ENCODE measurements around the gene LOX. TPM values are rescaled to one million over a fixed set of nuclear protein-coding genes. Genes with fewer than 3 reads are reported as not detected.

The LOX gene
- total RNA-seq, 1 experiment from 2014 or later = 0.79 TPM

DNA sequence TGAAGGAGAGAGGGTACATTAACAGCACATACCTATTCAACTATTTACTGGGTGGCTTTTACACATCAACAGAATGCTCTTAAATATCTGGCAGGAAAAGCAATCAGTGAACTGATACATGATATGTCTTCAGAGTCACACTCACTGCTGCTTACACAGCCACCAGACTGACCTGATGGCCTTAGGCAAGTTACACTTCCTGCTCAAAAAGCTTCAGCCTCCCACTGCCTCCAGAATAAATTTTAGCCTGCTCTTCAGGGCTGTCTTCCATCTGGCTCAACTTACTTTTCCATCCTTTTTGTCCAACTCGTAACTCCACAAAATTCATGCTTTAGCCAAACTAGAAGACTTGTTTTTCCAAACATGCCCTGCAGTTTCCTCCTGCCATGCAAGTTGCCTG, 10.7 kb downstream of the LOX start:
- Mint-ChIP-seq H3K36me3 (ENCODE audit: insufficient read depth in 1 of 3, low read depth in 3 of 3) (no peaks in the 10 kb centered on the region), H3K9me3 (no peaks in the 10 kb centered on the region), H3K4me3 (no peak overlapping the region), H3K27ac (peak overlapping the region in 1 of 3 experiments; percentile 65; a peak in 3 of 7 replicates), H3K4me1 (peaks cover 4 to 6% of the 10 kb centered on the region in 2 experiments; a peak in 2 of 4 replicates), H3K27me3 (ENCODE audit: low read depth) (no peaks in the 10 kb centered on the region)
- Histone ChIP-seq H2BK20ac (ENCODE audit: low read depth, low read length, poor library complexity, severe bottlenecking) (no peak overlapping the region), H3K9ac (ENCODE audit: extremely low read depth, insufficient read length, low read length) (no peak overlapping the region), H2BK120ac (ENCODE audit: low read depth, low read length, poor library complexity, severe bottlenecking) (no peak overlapping the region), H3K27me3 (ENCODE audit: insufficient read depth, low read length) (no peaks in the 10 kb centered on the region), H3K4ac (ENCODE audit: low read depth, low read length) (no peak overlapping the region), H3K18ac (ENCODE audit: insufficient read length, low read depth, low read length) (no peak overlapping the region), H3K23ac (ENCODE audit: insufficient read length, low read depth, low read length) (no peak overlapping the region), H3T11ph (ENCODE audit: low read length) (no peak overlapping the region), H2AK5ac (ENCODE audit: insufficient read length, low read length) (no peak overlapping the region), H3K56ac (ENCODE audit: insufficient read length, low read depth, low read length) (no peak overlapping the region), H3K23me2 (ENCODE audit: insufficient read length, low read depth, low read length, poor library complexity, severe bottlenecking) (no peaks in the 10 kb centered on the region), H4K20me1 (ENCODE audit: control insufficient read depth, insufficient read depth, insufficient read length) (no peaks in the 10 kb centered on the region), H4K5ac (ENCODE audit: insufficient read length, low read depth, low read length) (no peak overlapping the region), H3K4me2 (ENCODE audit: insufficient read depth, insufficient read length, low read length) (no peak overlapping the region), H3K27ac (ENCODE audit: insufficient read length, low read depth, low read length) (no peak overlapping the region), H2BK15ac (ENCODE audit: low read depth, low read length) (no peak overlapping the region), H2BK5ac (ENCODE audit: insufficient read length, low read length) (no peak overlapping the region), H3K79me2 (ENCODE audit: insufficient read depth, low read length) (no peaks in the 10 kb centered on the region), H3K4me1 (ENCODE audit: insufficient read depth, low read length) (no peaks in the 10 kb centered on the region), H2AFZ (ENCODE audit: low read length) (no peak overlapping the region), H3K14ac (ENCODE audit: insufficient read depth, low read length) (no peak overlapping the region), H4K8ac (replicated peaks; ENCODE audit: insufficient read length, low read depth, low read length) (no peak overlapping the region), H4K91ac (ENCODE audit: insufficient read length, low read depth, low read length) (no peak overlapping the region), H3K79me1 (ENCODE audit: insufficient read depth, low read depth, low read length, poor library complexity, severe bottlenecking) (no peaks in the 10 kb centered on the region), H2BK12ac (ENCODE audit: insufficient read length, low read depth, low read length) (no peak overlapping the region), H3K9me3 (ENCODE audit: control insufficient read depth, low read depth, low read length) (no peaks in the 10 kb centered on the region)
- DNase-seq = peak; percentile 29
- TF ChIP-seq, protein P1, sequence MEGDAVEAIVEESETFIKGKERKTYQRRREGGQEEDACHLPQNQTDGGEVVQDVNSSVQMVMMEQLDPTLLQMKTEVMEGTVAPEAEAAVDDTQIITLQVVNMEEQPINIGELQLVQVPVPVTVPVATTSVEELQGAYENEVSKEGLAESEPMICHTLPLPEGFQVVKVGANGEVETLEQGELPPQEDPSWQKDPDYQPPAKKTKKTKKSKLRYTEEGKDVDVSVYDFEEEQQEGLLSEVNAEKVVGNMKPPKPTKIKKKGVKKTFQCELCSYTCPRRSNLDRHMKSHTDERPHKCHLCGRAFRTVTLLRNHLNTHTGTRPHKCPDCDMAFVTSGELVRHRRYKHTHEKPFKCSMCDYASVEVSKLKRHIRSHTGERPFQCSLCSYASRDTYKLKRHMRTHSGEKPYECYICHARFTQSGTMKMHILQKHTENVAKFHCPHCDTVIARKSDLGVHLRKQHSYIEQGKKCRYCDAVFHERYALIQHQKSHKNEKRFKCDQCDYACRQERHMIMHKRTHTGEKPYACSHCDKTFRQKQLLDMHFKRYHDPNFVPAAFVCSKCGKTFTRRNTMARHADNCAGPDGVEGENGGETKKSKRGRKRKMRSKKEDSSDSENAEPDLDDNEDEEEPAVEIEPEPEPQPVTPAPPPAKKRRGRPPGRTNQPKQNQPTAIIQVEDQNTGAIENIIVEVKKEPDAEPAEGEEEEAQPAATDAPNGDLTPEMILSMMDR (conservative IDR thresholded peaks at IDR 0.05) = no peak
- no CpG with 5 or more reads among the region's 1 CpG for WGBS (ENCODE audit: extremely low coverage, insufficient read length, low lambda C conversion rate)
